Measurements from ENCODE around the gene SSTR1.

DNA sequence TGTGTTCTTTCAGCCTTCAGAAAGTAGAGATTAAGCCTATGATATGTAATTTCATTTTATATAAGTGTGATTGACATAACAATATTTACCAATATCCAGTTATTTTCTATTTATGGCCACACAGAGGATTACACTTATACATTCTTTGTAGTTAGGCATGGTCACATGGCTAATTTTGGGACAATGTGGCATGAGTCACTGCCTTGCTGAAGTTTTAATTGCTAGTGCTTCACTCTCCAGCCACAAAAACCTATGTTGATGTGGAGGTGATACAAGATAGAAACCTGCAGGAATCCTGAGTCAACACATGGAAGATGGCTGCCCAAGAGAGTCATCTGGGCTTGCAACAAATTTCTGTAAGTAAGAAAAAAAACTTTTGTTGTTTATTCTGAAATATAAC is 31.2 kb downstream of the SSTR1 start:
- TF ChIP-seq, protein P1, sequence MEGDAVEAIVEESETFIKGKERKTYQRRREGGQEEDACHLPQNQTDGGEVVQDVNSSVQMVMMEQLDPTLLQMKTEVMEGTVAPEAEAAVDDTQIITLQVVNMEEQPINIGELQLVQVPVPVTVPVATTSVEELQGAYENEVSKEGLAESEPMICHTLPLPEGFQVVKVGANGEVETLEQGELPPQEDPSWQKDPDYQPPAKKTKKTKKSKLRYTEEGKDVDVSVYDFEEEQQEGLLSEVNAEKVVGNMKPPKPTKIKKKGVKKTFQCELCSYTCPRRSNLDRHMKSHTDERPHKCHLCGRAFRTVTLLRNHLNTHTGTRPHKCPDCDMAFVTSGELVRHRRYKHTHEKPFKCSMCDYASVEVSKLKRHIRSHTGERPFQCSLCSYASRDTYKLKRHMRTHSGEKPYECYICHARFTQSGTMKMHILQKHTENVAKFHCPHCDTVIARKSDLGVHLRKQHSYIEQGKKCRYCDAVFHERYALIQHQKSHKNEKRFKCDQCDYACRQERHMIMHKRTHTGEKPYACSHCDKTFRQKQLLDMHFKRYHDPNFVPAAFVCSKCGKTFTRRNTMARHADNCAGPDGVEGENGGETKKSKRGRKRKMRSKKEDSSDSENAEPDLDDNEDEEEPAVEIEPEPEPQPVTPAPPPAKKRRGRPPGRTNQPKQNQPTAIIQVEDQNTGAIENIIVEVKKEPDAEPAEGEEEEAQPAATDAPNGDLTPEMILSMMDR (IDR thresholded peaks at IDR 0.05) = no peak
- TF ChIP-seq POLR2AphosphoS5 (IDR thresholded peaks at IDR 0.05) (no peak), EP300 (IDR thresholded peaks at IDR 0.05) (no peak)

All from upper lobe of left lung (tissue), 4 donors.